Naive thymus-derived CD4-positive, alpha-beta T cell (primary cell): ENCODE measurements around the gene C11orf68. TPM values are rescaled to one million over a fixed set of nuclear protein-coding genes. Genes with fewer than 3 reads are reported as not detected.
A peak's percentile ranks its signal among the peaks of the same experiment; 100 is the strongest.

Experiments
- ATAC-seq: fragments of 150-1000 bp; cut with Tn5 transposase; 2 replicates; pipeline ENCODE4 v1.10.0; 2021; ENCODE audit warnings: mild to moderate bottlenecking, moderate library complexity
- CTCF ChIA-PET: fragments of 350-600 bp; sonication (Branson Sonifier 250); formaldehyde crosslinking; loops from one replicate; lab custom pipeline; 2021; ENCODE audit warnings: antibody characterized with exemption; lab: Charles Lee
- POLR2A ChIA-PET: fragments of 350-600 bp; sonication (Branson Sonifier 250); formaldehyde crosslinking; loops from one replicate; lab custom pipeline; 2021; ENCODE audit warnings: antibody characterized with exemption, inconsistent platforms; lab: Charles Lee
- DNase-seq, 9 donors: peaks; one replicate each; pipeline versions ENCODE4 v3.0.0 to v3.0.0-alpha.2; 2020 to 2022; ENCODE audit warnings: mixed read lengths in 1 of 9
- H3K27ac ChIP-seq: one replicate; pipeline ENCODE4 v1.7.0; 2013; ENCODE audit warnings: mild to moderate bottlenecking, low read depth, low read length, moderate library complexity
- H3K27me3 ChIP-seq, 2 donors: one replicate each; pipeline ENCODE4 v1.7.0; 2013; ENCODE audit warnings: low read length in 2 of 2, mild to moderate bottlenecking in 2 of 2, moderate library complexity in 2 of 2; ENCODE audit not compliant: control insufficient read depth in 2 of 2, insufficient read depth in 2 of 2
- H3K36me3 ChIP-seq, 3 experiments: 1 replicate in 2 of 3; 2 replicates in 1 of 3; pipeline ENCODE4 v1.7.0; 2013; ENCODE audit warnings: low read length in 3 of 3, mild to moderate bottlenecking in 3 of 3, moderate library complexity in 1 of 3; ENCODE audit not compliant: insufficient read depth in 3 of 3, control insufficient read depth in 2 of 3
- H3K4me1 ChIP-seq, 2 donors: one replicate each; pipeline ENCODE4 v1.7.0; 2013; ENCODE audit warnings: low read length in 2 of 2, mild to moderate bottlenecking in 2 of 2, moderate library complexity in 1 of 2; ENCODE audit not compliant: control insufficient read depth in 2 of 2, insufficient read depth in 2 of 2
- H3K4me3 ChIP-seq: 2 replicates; pipeline ENCODE4 v1.7.0; 2013; ENCODE audit warnings: mild to moderate bottlenecking, low read length
- H3K9me3 ChIP-seq, 3 experiments: 1 replicate in 2 of 3; 2 replicates in 1 of 3; pipeline ENCODE4 v1.7.0; 2013; ENCODE audit warnings: low read length in 3 of 3; ENCODE audit not compliant: control insufficient read depth in 2 of 3
- H3K27ac Mint-ChIP-seq, 9 donors: one replicate each; pipeline ENCODE4 v1.8.0; 2020 to 2022; ENCODE audit warnings: mixed read lengths in 9 of 9, mild to moderate bottlenecking in 8 of 9, moderate library complexity in 5 of 9, inconsistent platforms in 2 of 9
- H3K27me3 Mint-ChIP-seq, 5 donors: one replicate each; pipeline ENCODE4 v1.8.0; 2021 to 2022; ENCODE audit warnings: mixed read lengths in 5 of 5, mild to moderate bottlenecking in 1 of 5
- H3K36me3 Mint-ChIP-seq, 5 donors: one replicate each; pipeline ENCODE4 v1.8.0; 2020 to 2022; ENCODE audit warnings: mixed read lengths in 5 of 5, mild to moderate bottlenecking in 3 of 5, inconsistent platforms in 1 of 5
- H3K4me1 Mint-ChIP-seq, 7 donors: one replicate each; pipeline ENCODE4 v1.8.0; 2020 to 2022; ENCODE audit warnings: mixed read lengths in 7 of 7, mild to moderate bottlenecking in 3 of 7, inconsistent platforms in 1 of 7
- H3K4me3 Mint-ChIP-seq, 10 donors: one replicate each; pipeline ENCODE4 v1.8.0; 2020 to 2022; ENCODE audit warnings: mild to moderate bottlenecking in 10 of 10, mixed read lengths in 10 of 10, moderate library complexity in 6 of 10, inconsistent platforms in 2 of 10
- H3K9me3 Mint-ChIP-seq, 11 donors: one replicate each; pipeline ENCODE4 v1.8.0; 2020 to 2022; ENCODE audit warnings: mixed read lengths in 11 of 11, mild to moderate bottlenecking in 4 of 11, inconsistent platforms in 1 of 11, moderate library complexity in 1 of 11
- intact Hi-C, 2 donors: fragments of 100-400 bp; cut with micrococcal nuclease; formaldehyde crosslinking; loops; one replicate each; pipeline ENCODE4 v1.15.1; 2023
- polyA plus RNA-seq, 2 donors: library from polyadenylated mRNA; unstranded; fragments of 300-500 nt; fragmentation: Illumina TruSeq; gene quantifications; one replicate each; pipeline ENCODE4 v1.2.3, GENCODE V29; 2021
- total RNA-seq, 6 experiments: library from RNA in 5 of 6; stranded (reverse) in 5 of 6; gene quantifications; 1 replicate in 5 of 6; 2 replicates in 1 of 6; pipeline ENCODE4 v1.2.3 and lab custom pipeline; 2021 to 2026

Gene C11orf68
- total and polyA plus RNA-seq, 7 experiments from 2014 or later: 18.5 to 104 (median 58.8) TPM

DNA sequence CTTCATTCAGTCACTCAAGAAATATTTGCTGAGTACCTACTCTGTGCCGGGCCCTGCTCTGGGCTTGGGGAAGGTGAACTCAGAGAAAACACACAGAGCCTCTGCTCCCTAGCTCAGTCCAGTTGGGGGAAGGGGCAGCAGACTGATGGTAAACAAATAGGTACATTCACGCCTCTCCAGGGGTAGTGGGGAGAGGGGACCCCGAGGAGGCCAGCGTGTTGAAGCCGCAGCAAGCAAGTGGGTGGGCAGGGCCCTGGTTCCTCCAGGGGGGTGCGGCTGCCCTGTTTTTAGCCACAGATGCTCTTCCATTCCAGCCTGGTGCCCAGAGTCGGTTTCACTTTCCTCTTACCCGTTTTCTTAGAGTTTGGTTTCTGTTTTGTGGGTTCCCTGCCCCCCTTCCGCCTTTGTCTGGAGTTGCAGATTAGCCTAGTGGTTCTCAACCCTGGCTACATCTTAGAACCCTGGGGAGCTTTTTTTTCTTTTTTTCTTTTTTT lies 9.1 kb upstream of the C11orf68 start:
- intact Hi-C loops: loop anchor here (1.0 to 2.0 kb wide), 8 partner anchors 9 to 69 kb away; partner anchors contain the start of genes C11orf68 (in 2 of the 2), DRAP1 (in 2 of the 2), SART1 (in 2 of the 2) and CCDC85B (in 1 of the 2)
- Histone ChIP-seq H3K36me3 (peaks cover 0 to 12% (median 0%) of the 10 kb centered on the region in 3 experiments), H3K9me3 (no peaks in the 10 kb centered on the region), H3K27ac (peak overlapping the region; percentile 81), H3K4me1 (peaks cover 20 to 30% of the 10 kb centered on the region in 2 donors), H3K27me3 (no peaks in the 10 kb centered on the region), H3K4me3 (peak overlapping the region; percentile 78)
- H3K4me1 Mint-ChIP-seq: peaks cover 31 to 47% (median 36%) of the 10 kb centered on the region in 7 donors
- peak in 8 of 9 donors; percentile 64 to 86 (median 80) for DNase-seq
- no peaks in the 10 kb centered on the region for H3K27me3 Mint-ChIP-seq
- H3K36me3 Mint-ChIP-seq: peaks cover 0 to 5% (median 4%) of the 10 kb centered on the region in 5 donors
- ChIA-PET POLR2A (interaction anchor here (0.6 to 2.8 kb wide), 15 partner anchors 10 to 1108 kb away, joined by 3 to 32 read pairs (median 4); partner anchors contain the start of genes CCDC85B, FIBP, KAT5 and SART1), CTCF (interaction anchor here (1.2 to 1.7 kb wide), 4 partner anchors 37 to 43 kb away, joined by 3 to 7 read pairs (median 4); partner anchors contain the start of genes CCDC85B and FIBP)
- peak; percentile 96 for ATAC-seq
- peak overlapping the region; percentile 92 to 98 (median 96) for H3K27ac Mint-ChIP-seq
- H3K4me3 Mint-ChIP-seq: peak overlapping the region; percentile 74 to 89 (median 81)
- no peaks in the 10 kb centered on the region for H3K9me3 Mint-ChIP-seq

- POLR2A ChIA-PET: interaction anchor here (0.6 to 1.4 kb wide), 2 partner anchors 32 to 586 kb away, joined by 3 to 6 read pairs; no protein-coding TSS in a partner anchor
- CTCF ChIA-PET: interaction anchor here (0.7 to 1.8 kb wide), 3 partner anchors 35 to 239 kb away, joined by 3 to 5 read pairs (median 3); partner anchors contain the start of gene CCDC85B
- no peak for DNase-seq
- Mint-ChIP-seq H3K27me3 (no peaks in the 10 kb centered on the region), H3K9me3 (no peaks in the 10 kb centered on the region), H3K4me1 (peaks cover 28 to 49% (median 40%) of the 10 kb centered on the region in 7 donors), H3K4me3 (peak overlapping the region in 1 of 10 donors; percentile 36), H3K27ac (peak overlapping the region in 6 of 9 donors; percentile 28 to 63 (median 48)), H3K36me3 (peaks cover 4 to 15% (median 12%) of the 10 kb centered on the region in 5 donors)
- no peaks in the 10 kb centered on the region for H3K27me3 ChIP-seq
- no peak for ATAC-seq
- peaks cover 28 to 30% of the 10 kb centered on the region in 2 donors for H3K4me1 ChIP-seq
- H3K27ac ChIP-seq: no peak overlapping the region
- H3K36me3 ChIP-seq: peaks cover 0 to 37% (median 4%) of the 10 kb centered on the region in 3 experiments
- no peaks in the 10 kb centered on the region for H3K9me3 ChIP-seq
- intact Hi-C loops: no loop called here
- no peak overlapping the region for H3K4me3 ChIP-seq
These were observed 6.5 kb upstream of the C11orf68 start for GRCh38 chr11:65925397-65925796.

DNA sequence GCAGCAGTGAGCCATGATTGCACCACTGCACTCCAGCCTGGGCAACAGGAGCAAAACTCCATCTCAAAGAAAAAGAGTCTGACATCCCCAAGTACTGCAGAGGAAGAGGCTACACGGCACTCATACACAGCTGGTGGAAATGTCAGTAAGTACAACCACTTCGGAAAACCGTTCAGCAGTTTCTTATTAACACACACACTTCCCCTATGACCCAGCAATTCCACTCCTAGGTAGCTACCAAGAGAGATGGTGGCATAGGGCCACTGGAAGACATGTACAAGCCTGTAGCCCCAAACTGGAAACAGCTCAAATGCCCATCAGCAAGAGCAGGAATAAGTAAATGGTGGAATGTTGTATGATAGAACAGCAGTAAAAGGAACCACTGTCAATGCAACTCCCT lies 3.7 kb upstream of the C11orf68 start:
- peaks cover 4 to 17% (median 13%) of the 10 kb centered on the region in 5 donors for H3K36me3 Mint-ChIP-seq
- no peaks in the 10 kb centered on the region for H3K27me3 Mint-ChIP-seq
- intact Hi-C loops: no loop called here
- Histone ChIP-seq H3K4me3 (no peak overlapping the region), H3K27ac (no peak overlapping the region), H3K27me3 (no peaks in the 10 kb centered on the region), H3K9me3 (no peaks in the 10 kb centered on the region), H3K36me3 (peaks cover 0 to 38% (median 4%) of the 10 kb centered on the region in 3 experiments), H3K4me1 (peaks cover 22 to 26% of the 10 kb centered on the region in 2 donors)
- ATAC-seq (no peak), DNase-seq (no peak)
- ChIA-PET POLR2A (interaction anchor here (0.8 to 5.7 kb wide), 6 partner anchors 8 to 37 kb away, joined by 3 to 54 read pairs (median 4); partner anchors contain the start of genes CCDC85B, FIBP and FOSL1), CTCF (interaction anchor here (0.9 to 1.0 kb wide), 2 partner anchors 13 to 38 kb away, joined by 3 to 4 read pairs; no protein-coding TSS in a partner anchor)
- peak overlapping the region in 8 of 10 donors; percentile 7 to 74 (median 24) for H3K4me3 Mint-ChIP-seq
- H3K9me3 Mint-ChIP-seq: no peaks in the 10 kb centered on the region
- peak overlapping the region in 8 of 9 donors; percentile 2 to 82 (median 47) for H3K27ac Mint-ChIP-seq
- H3K4me1 Mint-ChIP-seq: peaks cover 20 to 41% (median 24%) of the 10 kb centered on the region in 7 donors

DNA sequence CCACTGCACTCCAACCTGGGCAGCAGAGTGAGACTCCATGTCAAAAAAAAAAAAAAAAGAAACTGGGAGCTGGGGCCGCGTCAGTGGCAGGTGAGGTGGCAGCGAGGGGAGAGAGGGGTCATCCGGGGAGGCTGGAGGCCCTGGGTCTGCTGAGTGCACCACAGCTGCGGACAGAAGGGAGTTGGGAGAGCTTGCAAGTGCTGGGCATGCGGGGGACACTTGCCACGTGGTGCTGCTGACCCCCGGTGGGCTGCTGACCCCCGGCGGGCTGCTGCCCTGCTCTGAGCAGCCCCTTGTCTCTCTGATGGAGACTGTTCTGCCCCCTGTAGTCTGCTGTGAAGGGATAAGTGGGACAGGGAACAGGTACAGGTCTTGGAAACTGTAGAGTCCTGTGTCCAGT lies 3.0 kb upstream of the C11orf68 start:
- peaks cover 21 to 27% of the 10 kb centered on the region in 2 donors for H3K4me1 ChIP-seq
- peaks cover 0 to 42% (median 4%) of the 10 kb centered on the region in 3 experiments for H3K36me3 ChIP-seq
- ATAC-seq: no peak
- H3K9me3 Mint-ChIP-seq: no peaks in the 10 kb centered on the region
- intact Hi-C loops: no loop called here
- H3K27ac Mint-ChIP-seq: peak overlapping the region in 8 of 9 donors; percentile 2 to 82 (median 42)
- DNase-seq: no peak
- no peaks in the 10 kb centered on the region for H3K9me3 ChIP-seq
- peaks cover 18 to 41% (median 23%) of the 10 kb centered on the region in 7 donors for H3K4me1 Mint-ChIP-seq
- H3K4me3 ChIP-seq: no peak overlapping the region
- peaks cover 4 to 21% (median 13%) of the 10 kb centered on the region in 5 donors for H3K36me3 Mint-ChIP-seq
- CTCF ChIA-PET: interaction anchor here (0.6 to 1.7 kb wide), 4 partner anchors 15 to 103 kb away, joined by 3 to 6 read pairs (median 4); partner anchors contain the start of gene CCDC85B
- no peaks in the 10 kb centered on the region for H3K27me3 ChIP-seq
- no peaks in the 10 kb centered on the region for H3K27me3 Mint-ChIP-seq
- peak overlapping the region in 8 of 10 donors; percentile 7 to 74 (median 26) for H3K4me3 Mint-ChIP-seq
- no peak overlapping the region for H3K27ac ChIP-seq
- POLR2A ChIA-PET: interaction anchor here (0.6 to 5.7 kb wide), 4 partner anchors 10 to 539 kb away, joined by 4 to 54 read pairs (median 6); partner anchors contain the start of genes CCDC85B and FIBP

- POLR2A ChIA-PET: interaction anchor here (0.6 to 5.7 kb wide), 4 partner anchors 32 to 538 kb away, joined by 4 to 54 read pairs (median 6); partner anchors contain the start of genes CCDC85B, FIBP and MUS81
- Mint-ChIP-seq H3K9me3 (no peaks in the 10 kb centered on the region), H3K4me3 (peak overlapping the region in 9 of 10 donors; percentile 86 to 96 (median 93)), H3K27me3 (no peaks in the 10 kb centered on the region), H3K27ac (peak overlapping the region in 3 of 9 donors; percentile 28 to 71 (median 59)), H3K36me3 (peaks cover 4 to 28% (median 13%) of the 10 kb centered on the region in 5 donors), H3K4me1 (peaks cover 24 to 48% (median 30%) of the 10 kb centered on the region in 7 donors)
- no peak for DNase-seq
- CTCF ChIA-PET: interaction anchor here (0.6 to 1.7 kb wide), 4 partner anchors 14 to 35 kb away, joined by 3 to 6 read pairs (median 4); partner anchors contain the start of gene CCDC85B
- intact Hi-C loops: no loop called here
- peak overlapping the region; percentile 76 for H3K4me3 ChIP-seq
- H3K36me3 ChIP-seq: peaks cover 0 to 45% (median 4%) of the 10 kb centered on the region in 3 experiments
- peaks cover 26 to 28% of the 10 kb centered on the region in 2 donors for H3K4me1 ChIP-seq
- H3K27ac ChIP-seq: peak overlapping the region; percentile 91
- ATAC-seq: no peak
- H3K27me3 ChIP-seq: no peaks in the 10 kb centered on the region
- H3K9me3 ChIP-seq: no peaks in the 10 kb centered on the region
These were observed 2.2 kb upstream of the C11orf68 start for GRCh38 chr11:65921033-65921555.

GRCh38 chr11:65920372-65920802 lies 1.5 kb upstream of the C11orf68 start:
- no peaks in the 10 kb centered on the region for H3K9me3 ChIP-seq
- Mint-ChIP-seq H3K36me3 (peaks cover 4 to 28% (median 13%) of the 10 kb centered on the region in 5 donors), H3K27me3 (no peaks in the 10 kb centered on the region), H3K9me3 (no peaks in the 10 kb centered on the region), H3K27ac (peak overlapping the region in 8 of 9 donors; percentile 59 to 93 (median 84)), H3K4me3 (peak overlapping the region; percentile 86 to 96 (median 93)), H3K4me1 (peaks cover 23 to 52% (median 28%) of the 10 kb centered on the region in 7 donors)
- H3K36me3 ChIP-seq: peaks cover 0 to 45% (median 4%) of the 10 kb centered on the region in 3 experiments
- ChIA-PET CTCF (interaction anchor here (0.5 to 1.7 kb wide), 5 partner anchors 30 to 160 kb away, joined by 3 to 5 read pairs (median 4); partner anchors contain the start of gene CCDC85B), POLR2A (interaction anchor here (1.0 to 5.7 kb wide), 6 partner anchors 31 to 60 kb away, joined by 3 to 54 read pairs (median 5); partner anchors contain the start of genes CCDC85B, FIBP and MUS81)
- DNase-seq (no peak), ATAC-seq (no peak)
- H3K4me3 ChIP-seq: peak overlapping the region; percentile 76
- H3K27ac ChIP-seq: peak overlapping the region; percentile 91
- intact Hi-C loops: no loop called here
- peaks cover 26 to 28% of the 10 kb centered on the region in 2 donors for H3K4me1 ChIP-seq
- no peaks in the 10 kb centered on the region for H3K27me3 ChIP-seq
